NCI-H2107 (cell line): Measurements from ENCODE around the gene MYO1D.
"Not testable (repeated sequence)": the region's sequence is repeated elsewhere in the genome, so short reads cannot be mapped to it uniquely, and the experiment has no call there.

Source experiments
- DNase-seq: peaks from one replicate; lab custom pipeline; 2025; lab: John Stamatoyannopoulos, UW

MYO1D gene

GRCh38 chr17:32731556-32732295, 145.2 kb downstream of the MYO1D start:
- no peak for DNase-seq

- no peak for DNase-seq
Observed at GRCh38 chr17:32727681-32728080, 149.2 kb downstream of the MYO1D start.

GRCh38 chr17:32725697-32726096, 151.2 kb downstream of the MYO1D start:
- no peak for DNase-seq

- DNase-seq = no peak
Observed at GRCh38 chr17:32723310-32723955, 153.5 kb downstream of the MYO1D start.

- DNase-seq = no peak
Observed at GRCh38 chr17:32722733-32723132, 154.2 kb downstream of the MYO1D start.

GRCh38 chr17:32720671-32721070, 156.3 kb downstream of the MYO1D start:
- no peak for DNase-seq

- DNase-seq = no peak
Observed at GRCh38 chr17:32719689-32720088, 157.2 kb downstream of the MYO1D start.

- DNase-seq = not testable (repeated sequence)
Observed at GRCh38 chr17:32714922-32715321, 162.0 kb downstream of the MYO1D start.

- DNase-seq = not testable (repeated sequence)
Observed at GRCh38 chr17:32714206-32714605, 162.7 kb downstream of the MYO1D start.

GRCh38 chr17:32713081-32713480, 163.8 kb downstream of the MYO1D start:
- DNase-seq = no peak

- no peak for DNase-seq
Observed at GRCh38 chr17:32709562-32709961, 167.4 kb downstream of the MYO1D start.

- DNase-seq = no peak
Observed at GRCh38 chr17:32701871-32702270, 175.1 kb downstream of the MYO1D start.

GRCh38 chr17:32699247-32699646, 177.7 kb downstream of the MYO1D start:
- no peak for DNase-seq

GRCh38 chr17:32697728-32698625, 178.9 kb downstream of the MYO1D start:
- DNase-seq = no peak

GRCh38 chr17:32696426-32696825, 180.5 kb downstream of the MYO1D start:
- DNase-seq = no peak

GRCh38 chr17:32695864-32696263, 181.1 kb downstream of the MYO1D start:
- DNase-seq = no peak

- DNase-seq = no peak
Observed at GRCh38 chr17:32693194-32693897, 183.6 kb downstream of the MYO1D start.

GRCh38 chr17:32692179-32692578, 184.7 kb downstream of the MYO1D start:
- no peak for DNase-seq

- DNase-seq = no peak
Observed at GRCh38 chr17:32689348-32689747, 187.6 kb downstream of the MYO1D start.

- no peak for DNase-seq
Observed at GRCh38 chr17:32688221-32688620, 188.7 kb downstream of the MYO1D start.

- no peak for DNase-seq
Observed at GRCh38 chr17:32684087-32684958, 192.6 kb downstream of the MYO1D start.
